Thymus (tissue), 14 donors: ENCODE measurements around the gene FNDC10. TPM values are rescaled to one million over a fixed set of nuclear protein-coding genes. Genes with fewer than 3 reads are reported as not detected.
"Not testable (repeated sequence)": the region's sequence is repeated elsewhere in the genome, so short reads cannot be mapped to it uniquely, and the experiment has no call there.

Experiments used
- DNase-seq, 9 donors: peaks; one replicate each; pipeline ENCODE4 v3.0.0-alpha.2; 2013; ENCODE audit warnings: low spot score in 9 of 9, low read depth in 6 of 9, missing footprints in 1 of 9
- H3K27ac ChIP-seq, 2 donors: one replicate each; pipeline ENCODE4 v1.5.1; 2013; ENCODE audit warnings: control low read depth in 1 of 2, low read depth in 1 of 2, low read length in 1 of 2, mild to moderate bottlenecking in 1 of 2, moderate library complexity in 1 of 2
- H3K27me3 ChIP-seq, 2 donors: one replicate each; pipeline ENCODE4 v1.5.1; 2013; ENCODE audit warnings: low read length in 1 of 2; ENCODE audit not compliant: control insufficient read depth in 2 of 2, insufficient read depth in 1 of 2
- H3K36me3 ChIP-seq, 2 donors: one replicate each; pipeline ENCODE4 v1.5.1; 2013; ENCODE audit warnings: low read length in 1 of 2, mild to moderate bottlenecking in 1 of 2, moderate library complexity in 1 of 2; ENCODE audit not compliant: control insufficient read depth in 2 of 2, insufficient read depth in 2 of 2
- H3K4me1 ChIP-seq, 2 donors: one replicate each; pipeline ENCODE4 v1.5.1; 2013; ENCODE audit warnings: low read length in 2 of 2; ENCODE audit not compliant: control insufficient read depth in 2 of 2, insufficient read depth in 2 of 2
- H3K4me3 ChIP-seq, 2 donors: one replicate each; pipeline ENCODE4 v1.5.1; 2013; ENCODE audit warnings: low read length in 2 of 2, control low read depth in 1 of 2, mild to moderate bottlenecking in 1 of 2
- H3K9me3 ChIP-seq, 2 donors: one replicate each; pipeline ENCODE4 v1.5.1; 2013; ENCODE audit warnings: low read length in 1 of 2, mild to moderate bottlenecking in 1 of 2; ENCODE audit not compliant: control insufficient read depth in 2 of 2, insufficient read depth in 1 of 2
- WGBS: extraction: QIAGEN DNeasy Blood & Tissue Kit; methylation state at CpG from one replicate; pipeline ENCODE4 v1.1.7; 2013; 5-methylcytosine and 5-hydroxymethylcytosine counted together
- long read RNA-seq, 10 donors: transcript quantifications; one replicate each; lab custom pipeline, GENCODE V29; 2026
- polyA plus RNA-seq: library from polyadenylated mRNA; stranded (reverse); fragments of 200-250 nt; gene quantifications from one replicate; pipeline ENCODE4 v1.2.3, GENCODE V29; 2013
- total RNA-seq: library from RNA; stranded (reverse); fragments of 120-200 nt; gene quantifications from one replicate; pipeline ENCODE4 v1.2.4, GENCODE V29; 2013
- donor health status: healthy.

FNDC10 gene
- total RNA-seq (0.24 TPM), polyA plus RNA-seq (0.80 TPM)
- long read RNA-seq, donor 1 = 0 reads
- long read RNA-seq, donor 2 = 0 reads
- long read RNA-seq, donor 3 = 0 reads
- long read RNA-seq, donor 4, partial matches to known transcripts = 0 of 1 reads
- long read RNA-seq, donor 4, other reads (novel, unspliced or antisense) = 0 of 1 reads
- long read RNA-seq, donor 5 = 0 reads
- long read RNA-seq, donor 6, partial matches to known transcripts = 0 of 1 reads
- long read RNA-seq, donor 6, other reads (novel, unspliced or antisense) = 0 of 1 reads
- long read RNA-seq, donor 7 = 0 reads
- long read RNA-seq, donor 8, partial matches to known transcripts = 0 of 2 reads
- long read RNA-seq, donor 8, other reads (novel, unspliced or antisense) = 0 of 2 reads
- long read RNA-seq, donor 9, partial matches to known transcripts = 0 of 1 reads
- long read RNA-seq, donor 9, other reads (novel, unspliced or antisense) = 0 of 1 reads
- long read RNA-seq, donor 10, partial matches to known transcripts = 12 of 12 reads
- long read RNA-seq, donor 10, other reads (novel, unspliced or antisense) = 0 of 12 reads

GRCh38 chr1:1599935-1600860, at the start of gene FNDC10:
Gene FNDC10 (minus strand): TSS chr1:1600135. CDS start chr1:1600015, 120 bp downstream.
- no peak for DNase-seq

GRCh38 chr1:1648265-1648664, 48.3 kb upstream of the FNDC10 start:
- not testable (repeated sequence) for DNase-seq, H3K27ac ChIP-seq, H3K4me3 ChIP-seq, H3K27me3 ChIP-seq, H3K4me1 ChIP-seq, H3K9me3 ChIP-seq
- peaks cover 35 to 37% of the 10 kb centered on the region in 2 donors for H3K36me3 ChIP-seq
- WGBS = 91% methylated on average over 11 of the region's 11 CpGs

More at GRCh38 chr1:1599935-1600860, at the start of gene FNDC10:
- H3K4me1 ChIP-seq = peaks cover 2 to 7% of the 10 kb centered on the region in 2 donors
- H3K27ac ChIP-seq = no peak within 1 kb of the TSS
- H3K4me3 ChIP-seq = peak within 1 kb of the TSS in 1 of 2 donors; percentile 54
- H3K36me3 ChIP-seq = no peaks in the 10 kb centered on the region
- 8% methylated on average over 124 of the region's 125 CpGs for WGBS
- peaks cover 0 to 4% of the 10 kb centered on the region in 2 donors for H3K9me3 ChIP-seq
- peaks cover 52 to 87% of the 10 kb centered on the region in 2 donors for H3K27me3 ChIP-seq

DNA sequence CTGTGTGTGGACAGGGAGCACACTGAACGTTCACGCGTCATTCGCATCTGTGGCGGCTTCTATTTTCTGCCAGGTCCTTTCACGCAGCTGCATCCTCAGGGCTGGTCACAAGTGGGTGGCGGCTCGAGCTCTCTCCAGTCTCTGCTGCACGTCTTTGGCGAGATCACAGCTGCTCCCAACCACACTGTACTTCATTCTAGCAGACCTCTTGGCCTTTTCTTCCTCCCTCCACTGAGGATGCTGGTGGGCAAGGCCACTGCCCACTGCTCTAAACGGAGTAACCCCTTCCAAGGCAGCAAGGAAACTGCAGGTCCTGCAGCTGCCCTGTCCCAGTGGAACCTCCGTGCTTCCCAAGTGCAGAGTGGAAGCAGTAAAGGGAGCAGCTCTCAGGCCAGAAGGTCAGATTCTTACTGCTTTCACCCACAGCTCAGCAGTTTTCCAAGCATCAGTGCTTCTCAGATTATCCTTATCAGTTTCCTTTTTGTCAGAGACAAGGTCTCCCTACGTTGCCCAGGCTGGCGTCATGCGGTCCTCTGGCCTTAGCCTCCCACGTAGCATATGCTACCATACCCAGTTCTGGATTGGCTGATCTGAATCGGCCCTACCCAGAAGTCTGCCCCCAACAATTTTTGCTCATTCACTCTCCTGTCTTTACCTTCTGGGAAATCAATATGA, 47.8 kb upstream of the FNDC10 start:
- not testable (repeated sequence) for H3K27me3 ChIP-seq, H3K4me3 ChIP-seq, H3K4me1 ChIP-seq, H3K9me3 ChIP-seq, DNase-seq, H3K27ac ChIP-seq
- H3K36me3 ChIP-seq = peaks cover 35 to 36% of the 10 kb centered on the region in 2 donors
- WGBS = 95% methylated on average over 17 of the region's 17 CpGs

- H3K4me1 ChIP-seq, H3K27ac ChIP-seq, DNase-seq, H3K4me3 ChIP-seq, H3K9me3 ChIP-seq, H3K27me3 ChIP-seq: not testable (repeated sequence)
- H3K36me3 ChIP-seq = peaks cover 22 to 25% of the 10 kb centered on the region in 2 donors
- WGBS = 93% methylated on average over 5 of the region's 5 CpGs
These were observed 46.4 kb upstream of the FNDC10 start for GRCh38 chr1:1646326-1646725.

- peaks cover 7 to 29% of the 10 kb centered on the region in 2 donors for H3K36me3 ChIP-seq
- not testable (repeated sequence) for H3K27ac ChIP-seq, H3K27me3 ChIP-seq, DNase-seq, H3K4me1 ChIP-seq, H3K4me3 ChIP-seq, H3K9me3 ChIP-seq
- 98% methylated on average over 32 of the region's 38 CpGs for WGBS
These were observed 41.0 kb upstream of the FNDC10 start for GRCh38 chr1:1640711-1641461.

DNA sequence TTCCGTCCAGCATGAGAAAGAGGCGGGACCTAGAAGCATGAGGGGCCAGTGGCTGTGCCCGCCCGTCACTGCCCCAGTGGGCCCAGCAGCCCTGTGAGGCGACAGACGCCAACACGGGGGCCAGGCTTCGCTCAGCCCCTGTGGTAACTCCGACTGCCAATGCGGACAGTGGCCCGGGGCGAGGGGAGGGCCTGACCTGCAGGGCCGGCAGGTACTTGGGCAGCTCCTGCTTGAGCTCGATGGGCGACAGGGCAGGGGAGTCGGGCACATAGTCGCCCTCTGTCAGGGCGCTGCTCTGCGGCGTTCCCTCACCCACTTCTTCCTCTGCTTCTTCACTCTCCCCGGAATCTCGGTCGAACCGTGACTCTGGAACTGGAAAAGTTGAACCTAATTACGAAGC, 40.1 kb upstream of the FNDC10 start:
- H3K4me1 ChIP-seq, H3K9me3 ChIP-seq, H3K27ac ChIP-seq, DNase-seq, H3K27me3 ChIP-seq, H3K4me3 ChIP-seq: not testable (repeated sequence)
- 97% methylated on average over 14 of the region's 25 CpGs for WGBS
- peaks cover 7 to 29% of the 10 kb centered on the region in 2 donors for H3K36me3 ChIP-seq

DNA sequence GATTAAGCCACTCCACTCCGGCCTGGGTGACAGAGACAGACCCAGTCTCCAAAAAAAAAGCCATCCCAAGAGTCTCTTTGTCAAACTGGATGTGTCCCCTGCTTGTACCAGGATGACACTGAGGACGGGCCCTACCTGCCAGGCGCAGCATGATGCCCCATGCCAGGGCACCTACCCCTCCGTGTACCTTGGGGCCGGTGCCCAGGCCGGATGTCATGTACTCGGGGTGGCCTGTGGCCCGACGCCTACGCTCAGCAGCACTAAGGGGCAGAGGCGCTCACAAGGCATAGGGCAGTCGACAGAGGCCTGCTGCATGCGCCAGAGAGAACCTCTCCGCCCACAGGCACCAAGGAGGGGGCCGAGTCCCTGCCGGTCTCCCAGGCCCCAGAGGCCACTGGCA, 39.4 kb upstream of the FNDC10 start:
- WGBS = 98% methylated on average over 16 of the region's 16 CpGs

GRCh38 chr1:1638528-1638927, 38.6 kb upstream of the FNDC10 start:
- H3K27ac ChIP-seq, DNase-seq, H3K27me3 ChIP-seq, H3K9me3 ChIP-seq, H3K4me1 ChIP-seq, H3K4me3 ChIP-seq: not testable (repeated sequence)
- H3K36me3 ChIP-seq = peaks cover 7 to 29% of the 10 kb centered on the region in 2 donors
- 99% methylated on average over 9 of the region's 13 CpGs for whole genome bisulfite sequencing

More for the DNA sequence above, 39.4 kb upstream of the FNDC10 start:
- H3K27ac ChIP-seq, H3K4me1 ChIP-seq, H3K27me3 ChIP-seq, H3K9me3 ChIP-seq, DNase-seq, H3K4me3 ChIP-seq: not testable (repeated sequence)
- H3K36me3 ChIP-seq = peaks cover 7 to 29% of the 10 kb centered on the region in 2 donors
